GM19467 (cell line): ENCODE results near the gene CRAMP1.

Source experiments
- ATAC-seq: cut with Tn5 transposase; IDR thresholded peaks from one replicate; pipeline ENCODE4 v1.9.1; 2021; ENCODE audit warnings: mild to moderate bottlenecking, moderate library complexity; ENCODE audit not compliant: unreplicated experiment

Gene CRAMP1

DNA sequence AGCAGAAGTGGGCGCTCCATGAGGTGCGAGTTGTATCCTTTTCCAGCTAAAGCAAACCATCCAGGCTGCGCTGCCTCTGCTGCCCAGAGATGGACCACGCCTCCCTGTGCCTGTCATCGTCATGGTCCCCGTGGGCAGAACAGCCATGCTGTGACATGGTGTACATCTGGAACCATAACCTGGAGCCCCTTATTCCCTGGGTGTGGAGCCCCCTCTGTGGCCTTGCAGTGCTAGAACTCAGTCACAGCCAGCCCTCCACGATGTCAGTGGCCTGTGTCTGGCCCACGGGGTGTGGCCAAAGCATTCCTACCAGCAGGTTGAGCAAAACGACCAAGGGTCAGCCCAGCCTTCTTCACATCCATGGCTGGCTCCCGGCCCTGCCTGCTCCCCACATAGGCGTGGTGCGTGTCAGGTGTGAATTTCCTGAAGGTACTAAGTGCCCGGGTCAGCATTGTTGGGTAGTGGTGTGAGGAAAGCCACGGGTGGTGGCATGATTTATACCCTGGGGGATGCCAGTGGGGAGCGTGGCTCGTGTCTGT lies 43.2 kb downstream of the CRAMP1 start:
- no peak for ATAC-seq

DNA sequence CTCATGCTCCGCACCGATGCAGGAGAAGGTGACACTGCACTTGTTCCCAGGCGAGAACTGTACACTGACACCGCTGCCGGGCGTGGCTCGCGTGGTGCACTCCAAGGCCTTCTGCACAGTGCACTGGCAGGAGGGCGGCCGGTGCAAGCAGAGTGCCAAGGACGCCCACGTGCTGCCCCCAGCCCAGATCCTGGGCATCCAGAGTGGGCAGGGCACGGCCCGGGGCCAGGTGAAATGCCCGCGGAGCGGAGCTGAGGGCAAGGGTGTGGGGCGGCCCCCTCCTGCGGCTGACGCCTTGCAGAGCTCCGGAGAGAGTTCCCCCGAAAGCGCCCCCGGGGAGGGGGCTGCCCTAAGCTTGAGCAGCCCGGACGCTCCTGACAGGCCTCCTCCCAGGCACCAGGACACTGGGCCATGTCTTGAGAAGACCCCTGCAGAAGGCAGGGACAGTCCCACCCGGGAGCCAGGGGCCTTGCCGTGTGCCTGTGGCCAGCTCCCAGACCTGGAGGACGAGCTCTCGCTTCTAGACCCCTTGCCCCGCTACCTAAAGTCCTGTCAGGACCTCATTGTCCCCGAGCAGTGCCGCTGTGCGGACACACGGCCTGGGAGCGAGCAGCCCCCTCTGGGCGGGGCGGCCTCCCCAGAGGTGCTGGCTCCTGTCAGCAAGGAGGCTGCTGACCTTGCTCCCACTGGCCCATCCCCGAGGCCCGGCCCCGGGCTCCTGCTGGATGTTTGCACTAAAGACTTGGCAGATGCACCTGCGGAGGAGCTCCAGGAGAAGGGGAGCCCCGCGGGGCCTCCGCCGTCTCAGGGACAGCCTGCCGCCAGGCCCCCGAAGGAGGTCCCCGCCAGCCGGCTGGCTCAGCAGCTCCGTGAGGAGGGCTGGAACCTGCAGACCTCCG lies 44.0 kb downstream of the CRAMP1 start:
- ATAC-seq = no peak

DNA sequence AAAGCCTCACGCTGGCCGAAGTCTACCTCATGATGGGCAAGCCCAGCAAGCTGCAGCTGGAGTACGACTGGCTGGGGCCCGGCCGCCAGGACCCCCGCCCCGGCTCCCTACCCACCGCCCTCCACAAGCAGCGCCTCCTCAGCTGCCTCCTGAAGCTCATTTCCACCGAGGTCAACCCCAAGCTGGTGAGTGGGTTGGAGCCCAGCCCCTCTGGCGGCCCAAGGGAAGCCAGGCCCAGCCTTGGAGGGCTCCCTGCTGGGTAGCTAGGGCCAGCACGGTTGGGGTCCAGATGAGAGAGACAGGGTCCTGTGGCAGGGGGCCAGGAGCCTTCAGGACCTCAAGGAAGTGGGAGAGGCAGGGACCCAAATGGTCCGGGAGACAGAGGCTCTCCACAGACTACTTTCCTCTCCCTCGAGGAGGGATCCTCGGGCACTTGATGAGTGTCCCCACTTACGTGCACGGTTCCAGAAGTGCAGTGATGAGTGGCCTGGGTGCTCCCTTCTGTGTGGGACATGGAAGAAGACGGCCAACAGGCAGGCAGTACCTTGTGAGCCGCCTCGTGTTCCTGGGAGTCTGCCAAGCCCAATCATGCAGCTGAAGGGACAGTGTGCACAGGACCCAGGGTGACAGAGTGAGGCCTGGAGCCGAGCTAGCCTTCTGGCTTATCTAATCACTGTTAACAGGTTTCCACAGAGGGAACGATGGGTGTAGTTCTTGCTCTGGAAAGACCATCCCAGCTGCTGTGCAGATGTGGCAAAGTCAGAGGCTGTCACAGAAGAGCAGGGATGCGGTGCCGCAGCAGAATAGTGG lies 44.9 kb downstream of the CRAMP1 start:
- no peak for ATAC-seq

DNA sequence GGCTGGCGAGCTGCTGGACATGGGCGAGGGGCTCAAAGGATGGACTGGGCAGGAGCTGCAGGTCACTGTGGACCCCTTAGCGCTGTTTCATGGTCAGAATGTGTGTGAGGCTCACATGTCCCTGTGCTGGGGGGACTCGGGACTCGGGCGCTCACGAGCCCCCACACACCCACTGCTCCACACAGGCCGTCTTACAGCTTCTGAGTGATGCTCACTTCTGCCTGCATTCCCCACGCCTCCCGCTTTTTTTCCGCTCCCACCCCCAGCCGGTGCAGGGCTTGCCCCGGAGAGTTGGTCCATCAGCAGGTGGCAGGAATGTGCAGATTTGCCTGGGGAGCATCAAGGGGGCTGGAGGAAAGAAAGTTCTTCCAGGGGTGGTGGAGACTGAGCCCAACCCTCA lies 45.7 kb downstream of the CRAMP1 start:
- no peak for ATAC-seq

DNA sequence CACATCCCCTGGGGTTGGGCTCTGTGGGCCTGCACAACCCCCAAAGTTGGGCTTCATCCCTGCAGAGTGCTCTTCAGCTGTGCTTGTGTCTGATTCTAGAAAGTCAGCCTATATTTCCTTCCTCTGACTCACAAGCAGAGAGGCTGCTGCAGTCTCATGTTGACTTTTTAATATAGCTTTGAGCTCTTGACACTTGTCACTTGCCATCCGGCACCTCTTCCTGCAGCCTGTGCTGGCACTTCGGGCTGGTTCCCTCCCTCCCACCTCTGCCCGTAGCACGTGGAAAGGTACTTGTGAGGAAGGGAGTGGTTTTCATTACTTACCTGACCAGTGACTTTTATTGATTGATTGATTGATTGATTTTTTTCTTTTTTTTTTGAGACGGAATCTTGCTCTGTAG lies 46.9 kb downstream of the CRAMP1 start:
- no peak for ATAC-seq

DNA sequence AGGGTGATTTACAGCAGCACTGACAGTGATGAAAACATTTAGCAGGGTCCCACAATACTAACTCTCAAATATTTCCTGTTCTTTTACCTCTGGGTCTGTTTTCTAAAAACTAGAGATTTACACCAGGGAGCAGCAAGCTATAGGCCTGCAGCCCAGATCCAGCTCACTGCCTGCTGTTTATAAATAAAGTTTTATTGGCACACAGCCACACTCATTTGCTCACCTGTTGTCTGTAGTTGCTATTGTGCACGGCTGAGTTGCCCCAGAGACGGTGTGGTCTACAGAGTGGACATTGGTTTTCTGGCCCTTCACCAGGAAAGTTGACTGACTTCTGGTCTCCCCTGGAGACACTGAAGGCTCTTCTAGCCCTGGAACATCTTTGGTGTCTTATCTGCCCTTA lies 49.7 kb downstream of the CRAMP1 start:
- ATAC-seq = no peak

DNA sequence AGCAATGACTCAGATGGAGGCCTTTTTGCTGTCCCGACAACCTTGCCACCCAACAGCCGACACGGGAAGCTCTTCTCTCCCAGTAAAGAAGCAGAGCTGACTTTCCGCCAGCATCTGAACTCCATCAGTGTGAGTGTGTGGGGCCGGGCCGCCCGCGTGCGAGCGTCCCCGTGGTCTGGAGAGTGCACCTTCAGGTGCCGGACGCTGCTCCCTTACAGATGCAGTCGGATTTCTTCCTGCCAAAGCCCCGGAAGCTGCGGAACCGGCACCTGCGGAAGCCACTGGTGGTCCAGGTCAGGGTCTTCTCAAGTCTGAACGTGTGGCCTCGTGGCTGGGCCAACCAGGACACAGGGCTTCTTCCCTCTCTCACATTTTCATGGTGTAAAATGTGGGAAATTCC lies 50.4 kb downstream of the CRAMP1 start:
- no peak for ATAC-seq

DNA sequence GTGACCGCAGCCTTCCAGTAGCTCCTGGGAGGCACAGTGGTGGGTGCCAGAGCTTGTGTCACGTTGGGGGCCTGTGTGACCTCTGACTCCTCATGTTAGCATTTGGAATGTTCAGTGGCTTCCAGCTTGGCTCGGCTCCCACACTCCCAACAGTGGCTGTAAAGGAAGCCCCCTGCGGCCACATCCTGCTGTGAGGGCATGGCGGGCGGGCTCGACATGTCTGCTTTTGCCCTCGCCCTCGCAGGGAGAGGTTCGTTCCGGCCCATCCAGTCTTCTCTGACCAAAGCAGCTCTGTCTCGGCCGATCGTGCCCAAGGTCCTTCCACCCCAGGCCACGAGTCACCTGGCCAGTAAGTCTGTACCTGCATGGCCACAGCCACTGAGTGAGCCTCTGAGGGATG lies 53.7 kb downstream of the CRAMP1 start:
- ATAC-seq = no peak

DNA sequence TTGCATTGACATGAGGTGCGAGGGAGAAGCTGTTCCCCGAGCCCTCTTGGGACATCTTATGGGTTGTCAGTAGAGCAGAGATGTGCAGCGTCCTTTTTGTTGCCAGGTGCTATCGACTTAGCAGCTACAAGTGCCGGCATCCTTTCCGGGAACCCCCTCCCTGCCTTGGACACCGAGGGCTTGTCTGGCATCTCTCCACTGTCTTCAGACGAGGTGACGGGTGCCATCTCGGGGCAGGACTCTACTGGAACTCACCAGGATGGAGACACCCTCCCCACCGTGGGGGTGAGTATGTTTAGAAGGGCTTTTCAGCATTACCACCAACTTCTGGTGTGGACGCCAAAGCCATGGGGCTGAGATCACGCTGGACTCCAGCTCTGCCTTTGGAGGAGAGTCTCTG lies 54.2 kb downstream of the CRAMP1 start:
- ATAC-seq = no peak

DNA sequence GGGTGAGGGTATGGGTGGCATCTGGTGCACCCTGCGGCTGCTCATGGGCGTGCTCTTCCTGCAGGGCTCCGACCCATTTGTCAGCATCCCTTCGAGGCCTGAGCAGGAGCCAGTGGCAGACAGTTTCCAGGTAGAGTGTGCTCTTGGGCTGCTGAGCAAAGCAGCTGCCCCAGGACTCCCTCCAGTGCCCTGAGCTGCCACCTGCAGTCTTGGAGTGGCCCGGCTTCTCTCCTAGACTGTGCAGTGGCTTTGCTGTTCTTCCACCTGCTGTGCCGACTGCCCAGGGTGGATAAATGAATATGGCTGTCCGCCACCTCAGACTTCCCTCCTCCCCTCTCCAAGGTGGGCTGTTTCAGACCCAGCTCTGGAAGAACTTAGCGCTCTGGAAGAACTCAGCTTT lies 55.1 kb downstream of the CRAMP1 start:
- ATAC-seq = no peak

DNA sequence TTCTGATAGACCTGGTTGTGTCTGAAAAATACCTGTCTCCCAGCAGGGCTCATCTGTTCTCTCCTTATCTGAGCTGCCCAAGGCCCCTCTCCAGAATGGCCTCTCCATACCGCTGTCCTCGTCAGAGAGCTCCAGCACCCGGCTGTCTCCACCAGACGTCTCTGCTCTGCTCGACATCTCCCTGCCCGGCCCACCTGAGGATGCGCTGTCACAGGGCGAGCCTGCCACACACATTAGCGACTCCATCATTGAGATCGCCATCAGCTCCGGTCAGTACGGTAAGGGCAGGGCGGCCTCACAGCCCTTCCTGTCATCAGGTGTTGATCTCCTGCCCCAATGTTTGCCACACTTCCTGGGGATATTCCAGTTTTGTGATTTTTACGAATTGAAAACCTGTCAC lies 55.8 kb downstream of the CRAMP1 start:
- no peak for ATAC-seq

DNA sequence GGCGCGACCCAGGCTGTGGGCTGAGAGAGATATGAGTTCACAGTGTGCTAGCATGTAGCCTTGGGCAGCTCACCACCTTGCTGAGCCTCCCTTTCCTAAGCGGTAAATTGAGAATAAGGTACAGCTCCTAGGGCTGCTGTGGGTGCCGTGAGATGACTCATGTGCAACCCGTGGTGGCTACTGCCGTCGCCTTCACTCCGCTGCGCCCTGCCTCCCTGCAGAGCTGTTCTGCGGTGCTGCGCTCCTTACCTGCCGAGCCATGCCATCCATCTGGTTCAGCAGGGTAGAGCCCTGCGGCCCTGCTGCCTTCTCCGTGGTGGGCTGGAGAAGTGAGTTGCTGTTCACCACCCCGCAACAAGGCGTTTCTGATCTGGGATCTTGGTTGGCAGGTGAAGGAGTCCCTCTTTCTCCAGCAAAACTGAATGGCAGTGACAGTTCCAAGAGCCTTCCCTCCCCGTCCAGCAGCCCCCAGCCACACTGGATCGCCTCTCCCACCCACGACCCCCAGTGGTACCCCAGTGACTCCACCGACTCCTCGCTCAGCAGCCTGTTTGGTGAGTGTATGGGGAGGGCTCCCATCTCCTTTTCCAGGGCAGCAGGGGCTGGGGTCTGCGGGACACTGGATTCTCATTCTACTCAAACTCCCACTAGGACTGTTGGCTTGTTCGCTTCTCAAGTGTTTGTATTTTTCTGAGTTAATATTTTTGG lies 56.6 kb downstream of the CRAMP1 start:
- ATAC-seq = no peak

DNA sequence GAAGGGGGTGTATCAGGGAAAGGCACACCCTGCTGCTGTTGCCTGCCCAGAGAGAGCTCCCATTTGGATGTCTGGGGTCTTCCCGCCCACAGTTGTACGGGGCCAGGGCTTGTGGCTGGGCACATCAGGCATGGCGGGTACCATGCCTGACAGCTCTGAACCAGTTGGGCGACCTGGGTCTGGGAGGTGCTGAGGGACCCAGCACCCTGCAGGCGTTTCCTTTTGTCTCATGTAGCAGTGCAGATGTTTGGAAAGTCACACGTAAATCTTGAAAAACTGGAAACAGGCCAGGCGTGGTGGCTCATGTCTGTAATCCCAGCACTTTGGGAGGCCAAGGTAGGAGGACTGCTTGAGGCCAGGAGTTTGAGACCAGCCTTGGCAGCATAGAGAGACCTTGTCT lies 57.5 kb downstream of the CRAMP1 start:
- ATAC-seq = no peak

DNA sequence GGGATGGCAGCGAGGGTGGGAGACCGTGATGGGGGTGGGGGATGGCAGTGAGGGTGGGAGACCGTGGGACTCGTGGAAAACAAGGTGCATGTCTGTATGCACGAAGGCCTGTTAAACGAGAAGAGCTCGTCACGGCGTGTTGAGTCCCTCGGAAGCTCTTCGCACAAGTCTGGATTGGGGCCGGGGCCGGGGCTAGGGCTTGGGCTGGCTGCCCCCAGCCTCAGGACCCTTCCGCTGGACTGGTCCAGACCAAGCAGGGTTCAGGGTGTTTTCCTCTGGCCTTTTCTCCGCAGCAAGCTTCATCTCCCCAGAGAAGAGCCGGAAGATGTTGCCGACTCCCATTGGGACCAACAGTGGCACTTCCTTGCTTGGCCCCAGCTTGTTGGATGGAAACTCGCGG lies 58.2 kb downstream of the CRAMP1 start:
- ATAC-seq = no peak

DNA sequence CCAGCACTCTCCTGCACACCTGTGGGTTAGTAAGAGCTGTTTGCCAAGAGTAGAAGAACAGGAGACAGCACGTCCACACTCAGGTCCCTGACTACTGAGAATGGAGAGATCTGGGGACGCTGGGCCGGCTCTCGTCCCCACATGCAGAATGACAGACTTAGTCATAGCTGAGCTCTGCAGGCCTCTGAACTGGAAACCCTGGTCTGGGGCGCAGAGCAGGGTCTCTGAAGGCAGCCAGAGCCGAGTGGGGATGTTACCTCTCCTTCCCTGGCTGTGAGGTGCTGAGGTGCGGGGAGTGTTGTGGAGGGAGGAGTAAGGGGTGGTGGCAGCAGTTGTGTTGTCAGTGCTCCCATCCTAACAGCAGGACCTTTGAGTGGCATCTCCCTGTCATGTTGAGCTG lies 58.7 kb downstream of the CRAMP1 start:
- ATAC-seq = no peak

DNA sequence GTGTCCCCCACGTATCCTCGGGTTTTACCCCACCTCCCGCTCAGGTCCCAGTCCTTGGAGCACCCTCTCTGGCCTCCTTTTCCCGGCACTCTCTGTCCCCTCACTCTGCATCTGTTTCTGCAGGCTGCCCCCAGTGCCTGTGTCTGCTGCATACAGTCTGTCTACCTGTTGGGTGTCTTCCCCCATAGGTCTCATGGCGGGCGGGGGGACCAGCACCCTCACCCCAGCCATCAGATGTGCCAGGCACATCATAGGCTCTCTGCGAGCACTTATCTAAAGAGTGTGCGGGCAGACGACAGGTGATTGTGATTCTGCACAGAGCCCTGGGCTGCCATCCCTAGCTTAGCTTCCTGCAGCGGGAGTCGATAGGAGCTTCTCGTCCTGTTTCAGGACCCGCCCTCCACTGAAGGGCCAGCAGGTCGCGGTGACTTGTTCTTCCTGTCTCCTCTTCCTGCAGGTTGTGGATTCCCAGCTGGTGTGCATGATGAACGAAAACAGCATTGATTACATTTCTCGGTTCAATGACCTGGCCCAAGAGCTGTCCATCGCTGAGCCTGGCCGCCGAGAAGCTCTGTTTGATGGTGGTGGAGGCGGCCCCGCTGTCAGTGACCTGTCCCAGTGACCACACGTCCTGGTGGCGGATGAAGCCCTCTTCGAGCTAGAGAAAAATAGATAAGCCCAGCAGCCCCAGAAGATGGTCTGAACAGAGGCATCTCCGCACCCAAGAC lies 61.4 kb downstream of the CRAMP1 start:
- no peak for ATAC-seq

DNA sequence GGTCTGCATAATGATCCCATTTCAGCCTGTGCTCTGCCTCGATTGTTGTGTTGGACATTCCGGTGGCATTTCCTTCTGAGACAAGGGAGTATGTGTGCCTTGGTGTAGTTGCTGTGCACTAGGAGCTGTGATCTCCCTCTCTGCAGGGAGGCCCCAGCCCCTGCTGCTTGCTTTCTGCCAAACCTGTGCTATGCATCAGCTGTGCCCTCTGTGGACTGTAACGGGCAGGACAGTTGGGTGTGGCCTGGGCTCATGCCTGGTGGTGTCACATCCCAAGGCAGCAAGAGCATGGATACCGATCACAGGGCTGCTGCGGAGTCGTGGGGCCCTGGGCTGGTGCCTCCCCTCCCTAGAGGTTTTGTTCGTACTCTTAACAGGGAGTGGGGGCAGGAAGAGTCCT lies 62.1 kb downstream of the CRAMP1 start:
- no peak for ATAC-seq

DNA sequence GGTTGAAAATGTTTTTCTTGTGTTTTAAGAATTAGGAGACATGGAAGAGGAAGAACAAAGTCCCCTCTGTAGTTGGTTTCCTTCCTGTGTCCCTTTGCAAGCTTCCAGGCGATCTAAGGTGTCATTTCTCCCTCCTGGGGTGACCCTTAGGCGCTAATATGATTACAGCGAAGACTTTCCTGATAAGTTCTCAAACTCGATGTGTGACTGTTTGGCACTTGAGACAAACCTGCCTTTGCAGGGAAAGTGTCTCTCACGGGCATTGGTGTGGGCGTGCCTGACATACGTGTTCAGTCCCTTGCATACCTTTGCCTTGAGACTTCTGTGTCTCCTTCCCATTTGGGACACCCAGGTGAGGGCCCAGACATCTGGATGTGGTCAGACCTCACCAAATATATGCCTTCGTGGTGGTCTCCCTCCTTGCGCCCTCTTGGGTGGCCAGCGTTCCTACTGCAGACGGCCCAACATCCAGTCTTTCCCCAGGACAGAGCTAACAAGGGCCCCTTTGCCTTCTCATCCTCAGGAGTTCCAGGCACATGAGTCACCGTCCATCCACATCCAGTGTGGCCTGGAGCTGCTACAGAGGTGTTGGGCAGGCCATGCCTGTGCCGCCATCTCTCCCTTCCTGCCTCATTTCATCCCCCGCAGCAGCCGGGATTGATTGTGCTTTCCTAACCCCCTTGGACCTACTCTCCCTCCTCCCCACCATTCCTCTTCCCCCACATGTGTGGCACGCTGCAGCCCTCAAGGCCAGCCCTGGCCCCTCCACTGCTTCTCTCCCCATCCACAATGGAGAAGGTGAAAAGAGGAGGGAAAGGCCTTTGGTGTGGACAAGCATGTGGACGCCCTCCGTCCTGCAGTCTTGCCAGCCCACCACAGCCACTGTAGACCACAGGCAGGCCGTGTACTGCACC lies 62.8 kb downstream of the CRAMP1 start:
- no peak for ATAC-seq

DNA sequence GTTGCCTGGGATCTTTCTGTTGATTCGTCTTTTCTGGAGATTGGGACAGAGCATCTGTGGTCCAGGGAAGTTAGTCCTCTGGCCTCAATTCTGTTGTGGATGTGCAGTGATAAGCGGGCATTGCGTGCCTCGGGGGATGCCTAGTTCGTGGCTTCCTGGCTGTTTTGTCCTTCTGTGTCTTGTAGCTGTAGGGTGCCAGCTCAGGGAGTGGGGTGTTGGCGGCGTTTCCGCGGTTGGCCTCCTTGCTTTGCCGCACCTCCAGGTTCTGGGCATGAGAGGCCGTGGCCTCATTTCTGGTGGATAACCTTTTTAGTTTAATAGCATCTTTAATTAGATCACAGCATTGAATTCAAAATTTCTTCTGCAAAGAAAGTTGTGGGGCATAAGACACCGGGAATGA lies 64.5 kb downstream of the CRAMP1 start:
- no peak for ATAC-seq

DNA sequence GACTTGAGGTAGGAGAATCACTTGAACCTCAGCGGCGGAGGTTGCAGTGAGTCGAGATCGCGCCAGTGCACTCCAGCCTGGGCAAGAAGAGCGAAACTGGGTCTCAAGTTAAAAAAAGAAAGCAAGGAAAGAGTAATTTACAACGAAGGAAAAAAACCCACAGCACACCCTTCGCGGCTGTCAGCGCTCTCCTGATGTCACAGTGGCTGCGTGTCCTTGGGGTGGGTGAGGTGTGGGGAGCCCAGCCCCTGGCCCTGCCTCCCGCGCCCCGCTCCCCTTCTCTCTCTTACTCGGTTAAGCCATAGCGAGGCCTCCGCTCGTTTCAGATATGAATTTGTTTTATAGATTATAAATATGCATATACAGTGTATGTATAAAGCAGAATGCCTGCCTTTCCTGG lies 65.2 kb downstream of the CRAMP1 start:
- ATAC-seq = no peak
